ENCODE measurements around the gene MACROD2. TPM values are rescaled to one million over a fixed set of nuclear protein-coding genes. Genes with fewer than 3 reads are reported as not detected.

MACROD2 gene
- polyA plus RNA-seq, 2 of the 4 experiments (the other 2 are of a cell fraction): 0.96 to 1.3 TPM

DNA sequence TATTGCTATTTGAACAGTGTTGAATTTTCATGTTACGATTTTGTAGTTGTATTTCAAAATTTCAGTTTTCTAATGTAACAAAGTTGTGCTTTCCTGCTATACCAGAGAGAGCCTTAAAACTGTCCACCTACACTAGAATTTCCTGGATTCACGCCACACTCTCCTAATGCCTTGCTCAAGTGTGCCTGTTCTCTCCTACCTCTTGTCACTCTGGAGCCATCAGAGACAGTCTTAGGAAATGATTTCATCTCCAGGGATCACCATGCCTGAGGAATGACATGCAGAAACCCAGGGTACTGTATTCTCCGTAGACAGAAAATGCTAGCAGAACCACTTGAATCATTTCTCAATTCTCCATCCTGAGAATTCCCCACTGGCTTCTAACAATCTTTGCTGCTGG is 1910.3 kb downstream of the MACROD2 start:
- H3K4me1 ChIP-seq: no peaks in the 10 kb centered on the region
- peak; percentile 54 for FAIRE-seq
- POLR2A ChIA-PET: no interaction called here
- H3K9me3 ChIP-seq: peaks cover 9% of the 10 kb centered on the region; the same call in 1 of the 3 replicates
- H3K4me2 ChIP-seq: no peak overlapping the region
- H3K4me3 ChIP-seq: no peak overlapping the region
- no peak for DNase-seq (ENCODE audit: low read depth in 1 of 2, low spot score in 1 of 2)
- TF ChIP-seq, protein P1, sequence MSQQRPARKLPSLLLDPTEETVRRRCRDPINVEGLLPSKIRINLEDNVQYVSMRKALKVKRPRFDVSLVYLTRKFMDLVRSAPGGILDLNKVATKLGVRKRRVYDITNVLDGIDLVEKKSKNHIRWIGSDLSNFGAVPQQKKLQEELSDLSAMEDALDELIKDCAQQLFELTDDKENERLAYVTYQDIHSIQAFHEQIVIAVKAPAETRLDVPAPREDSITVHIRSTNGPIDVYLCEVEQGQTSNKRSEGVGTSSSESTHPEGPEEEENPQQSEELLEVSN (IDR thresholded peaks at IDR 0.05; ENCODE audit: borderline replicate concordance, low read depth): no peak
- TF ChIP-seq FOXS1 (CRISPR knock-in tag; IDR thresholded peaks at IDR 0.05) (no peak), FOSB (CRISPR knock-in tag; IDR thresholded peaks at IDR 0.05) (no peak), EHF (CRISPR knock-in tag; IDR thresholded peaks at IDR 0.05) (no peak), RARB (CRISPR knock-in tag; IDR thresholded peaks at IDR 0.05) (no peak), HDAC2 (IDR thresholded peaks at IDR 0.05) (no peak), HOXB13 (CRISPR knock-in tag; IDR thresholded peaks at IDR 0.05; ENCODE audit: low read depth) (no peak), NR3C1 (IDR thresholded peaks at IDR 0.05) (no peak), GATA3 (IDR thresholded peaks at IDR 0.05; ENCODE audit: borderline replicate concordance) (no peak), CHD4 (IDR thresholded peaks at IDR 0.05; ENCODE audit: borderline replicate concordance) (no peak), EP300 (IDR thresholded peaks at IDR 0.05) (no peak), MYC (IDR thresholded peaks at IDR 0.05; ENCODE audit: borderline replicate concordance, low read length) (no peak), POLR2AphosphoS2 (conservative IDR thresholded peaks at IDR 0.05; ENCODE audit: low read length) (no peak)
- TF ChIP-seq, protein P2, sequence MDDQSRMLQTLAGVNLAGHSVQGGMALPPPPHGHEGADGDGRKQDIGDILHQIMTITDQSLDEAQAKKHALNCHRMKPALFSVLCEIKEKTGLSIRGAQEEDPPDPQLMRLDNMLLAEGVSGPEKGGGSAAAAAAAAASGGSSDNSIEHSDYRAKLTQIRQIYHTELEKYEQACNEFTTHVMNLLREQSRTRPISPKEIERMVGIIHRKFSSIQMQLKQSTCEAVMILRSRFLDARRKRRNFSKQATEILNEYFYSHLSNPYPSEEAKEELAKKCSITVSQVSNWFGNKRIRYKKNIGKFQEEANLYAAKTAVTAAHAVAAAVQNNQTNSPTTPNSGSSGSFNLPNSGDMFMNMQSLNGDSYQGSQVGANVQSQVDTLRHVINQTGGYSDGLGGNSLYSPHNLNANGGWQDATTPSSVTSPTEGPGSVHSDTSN (IDR thresholded peaks at IDR 0.05): no peak
- TF ChIP-seq, protein P3, sequence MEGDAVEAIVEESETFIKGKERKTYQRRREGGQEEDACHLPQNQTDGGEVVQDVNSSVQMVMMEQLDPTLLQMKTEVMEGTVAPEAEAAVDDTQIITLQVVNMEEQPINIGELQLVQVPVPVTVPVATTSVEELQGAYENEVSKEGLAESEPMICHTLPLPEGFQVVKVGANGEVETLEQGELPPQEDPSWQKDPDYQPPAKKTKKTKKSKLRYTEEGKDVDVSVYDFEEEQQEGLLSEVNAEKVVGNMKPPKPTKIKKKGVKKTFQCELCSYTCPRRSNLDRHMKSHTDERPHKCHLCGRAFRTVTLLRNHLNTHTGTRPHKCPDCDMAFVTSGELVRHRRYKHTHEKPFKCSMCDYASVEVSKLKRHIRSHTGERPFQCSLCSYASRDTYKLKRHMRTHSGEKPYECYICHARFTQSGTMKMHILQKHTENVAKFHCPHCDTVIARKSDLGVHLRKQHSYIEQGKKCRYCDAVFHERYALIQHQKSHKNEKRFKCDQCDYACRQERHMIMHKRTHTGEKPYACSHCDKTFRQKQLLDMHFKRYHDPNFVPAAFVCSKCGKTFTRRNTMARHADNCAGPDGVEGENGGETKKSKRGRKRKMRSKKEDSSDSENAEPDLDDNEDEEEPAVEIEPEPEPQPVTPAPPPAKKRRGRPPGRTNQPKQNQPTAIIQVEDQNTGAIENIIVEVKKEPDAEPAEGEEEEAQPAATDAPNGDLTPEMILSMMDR (IDR thresholded peaks at IDR 0.05): no peak
- TF ChIP-seq, protein P4, sequence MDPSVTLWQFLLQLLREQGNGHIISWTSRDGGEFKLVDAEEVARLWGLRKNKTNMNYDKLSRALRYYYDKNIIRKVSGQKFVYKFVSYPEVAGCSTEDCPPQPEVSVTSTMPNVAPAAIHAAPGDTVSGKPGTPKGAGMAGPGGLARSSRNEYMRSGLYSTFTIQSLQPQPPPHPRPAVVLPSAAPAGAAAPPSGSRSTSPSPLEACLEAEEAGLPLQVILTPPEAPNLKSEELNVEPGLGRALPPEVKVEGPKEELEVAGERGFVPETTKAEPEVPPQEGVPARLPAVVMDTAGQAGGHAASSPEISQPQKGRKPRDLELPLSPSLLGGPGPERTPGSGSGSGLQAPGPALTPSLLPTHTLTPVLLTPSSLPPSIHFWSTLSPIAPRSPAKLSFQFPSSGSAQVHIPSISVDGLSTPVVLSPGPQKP (IDR thresholded peaks at IDR 0.05; ENCODE audit: low read depth, low read length): no peak
- TF ChIP-seq, protein P5, sequence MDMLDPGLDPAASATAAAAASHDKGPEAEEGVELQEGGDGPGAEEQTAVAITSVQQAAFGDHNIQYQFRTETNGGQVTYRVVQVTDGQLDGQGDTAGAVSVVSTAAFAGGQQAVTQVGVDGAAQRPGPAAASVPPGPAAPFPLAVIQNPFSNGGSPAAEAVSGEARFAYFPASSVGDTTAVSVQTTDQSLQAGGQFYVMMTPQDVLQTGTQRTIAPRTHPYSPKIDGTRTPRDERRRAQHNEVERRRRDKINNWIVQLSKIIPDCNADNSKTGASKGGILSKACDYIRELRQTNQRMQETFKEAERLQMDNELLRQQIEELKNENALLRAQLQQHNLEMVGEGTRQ (IDR thresholded peaks at IDR 0.05): no peak
- TF ChIP-seq, protein P6, sequence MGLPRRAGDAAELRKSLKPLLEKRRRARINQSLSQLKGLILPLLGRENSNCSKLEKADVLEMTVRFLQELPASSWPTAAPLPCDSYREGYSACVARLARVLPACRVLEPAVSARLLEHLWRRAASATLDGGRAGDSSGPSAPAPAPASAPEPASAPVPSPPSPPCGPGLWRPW (IDR thresholded peaks at IDR 0.05): no peak
- CTCF ChIA-PET: no interaction called here
- no peak overlapping the region for H3K27ac ChIP-seq
- ATAC-seq: no peak
- WGBS (ENCODE audit: missing lambda C conversion rate): 13% methylated on average over 3 of the region's 3 CpGs

DNA sequence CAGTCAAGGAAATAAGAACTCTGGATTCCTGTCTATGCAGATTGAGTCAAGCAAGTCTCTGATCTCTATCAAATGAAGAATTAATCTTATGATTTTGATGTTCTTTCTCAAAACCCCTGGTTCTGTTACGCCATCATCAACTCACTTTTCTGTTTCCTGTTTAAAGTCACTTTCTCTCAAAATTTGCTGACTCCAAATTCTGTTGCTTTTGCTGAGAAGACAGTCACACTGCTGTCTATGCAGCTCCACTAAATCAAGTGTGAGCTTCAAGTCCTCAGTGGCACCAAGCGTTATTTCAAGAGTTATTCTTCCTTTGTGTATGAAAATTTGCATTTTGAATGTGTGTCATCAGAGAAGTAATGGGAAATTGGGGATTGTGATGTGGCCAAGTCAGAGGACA is 1914.7 kb downstream of the MACROD2 start:
- Histone ChIP-seq H3K9me3 (0 out of 3 replicates have a peak, but pooled peaks cover 4% of the 10 kb centered on the region), H3K4me2 (no peak overlapping the region), H3K4me1 (no peaks in the 10 kb centered on the region), H3K27ac (no peak overlapping the region), H3K4me3 (no peak overlapping the region)
- DNase-seq (ENCODE audit: low read depth in 1 of 2, low spot score in 1 of 2) (no peak), FAIRE-seq (no peak), ATAC-seq (no peak)
- CTCF ChIA-PET: interaction anchor here (1.6 to 1.7 kb wide), 2 partner anchors 21 to 1575 kb away, joined by 3 read pairs; no protein-coding TSS in a partner anchor
- 9% methylated on average over 2 of the region's 2 CpGs for WGBS (ENCODE audit: missing lambda C conversion rate)
- POLR2A ChIA-PET: no interaction called here
- no peak for TF ChIP-seq CBX2 (IDR thresholded peaks at IDR 0.05; ENCODE audit: borderline replicate concordance, low read depth)
- TF ChIP-seq MAFK (IDR thresholded peaks at IDR 0.05; ENCODE audit: partially characterized antibody): peak; percentile 29

Data from A549 (cell line).